NCI-H1092 (cell line): ENCODE data around the gene UGGT1.
"Not testable (repeated sequence)": the region's sequence is repeated elsewhere in the genome, so short reads cannot be mapped to it uniquely, and the experiment has no call there.

ENCODE experiments used
- DNase-seq: peaks from one replicate; lab custom pipeline; 2025; lab: John Stamatoyannopoulos, UW

The UGGT1 gene

DNA sequence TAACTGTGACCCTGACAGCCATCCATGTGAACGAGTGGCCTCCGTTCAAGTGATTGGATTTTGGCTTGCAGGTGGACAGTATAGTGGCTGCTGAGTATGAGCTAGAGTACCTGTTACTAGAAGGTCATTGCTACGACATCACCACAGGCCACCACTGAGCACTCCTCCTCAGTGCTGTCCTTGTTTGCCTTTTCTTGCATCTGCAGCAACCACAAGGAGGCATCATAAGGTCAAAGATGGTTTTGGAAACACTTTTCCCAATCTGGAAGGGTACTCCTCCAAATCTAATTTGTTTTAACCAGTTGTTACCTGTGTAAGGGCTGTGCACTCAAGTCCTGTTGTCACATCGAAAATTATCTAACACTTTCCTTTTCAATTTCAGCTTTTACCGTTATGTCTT is 81.2 kb downstream of the UGGT1 start:
- DNase-seq: no peak

DNA sequence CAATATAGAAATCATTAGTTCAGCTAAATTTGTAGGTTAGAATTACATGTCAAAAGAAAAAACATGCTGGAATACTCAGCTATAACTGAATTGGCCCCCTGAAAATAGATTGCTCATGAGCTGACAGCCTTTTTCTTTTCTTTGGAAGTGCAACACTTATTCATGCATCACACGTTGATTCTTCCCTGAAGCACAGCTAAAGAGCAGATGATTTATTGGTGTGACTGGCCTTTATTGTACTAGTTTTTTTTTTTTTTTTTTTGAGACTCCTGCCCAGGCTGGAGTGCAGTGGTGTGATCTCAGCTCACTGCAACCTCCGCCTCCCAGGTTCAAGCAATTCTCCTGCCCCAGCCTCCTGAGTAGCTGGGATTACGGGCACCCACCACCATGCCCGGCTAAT is 83.1 kb downstream of the UGGT1 start:
- DNase-seq: not testable (repeated sequence)

DNA sequence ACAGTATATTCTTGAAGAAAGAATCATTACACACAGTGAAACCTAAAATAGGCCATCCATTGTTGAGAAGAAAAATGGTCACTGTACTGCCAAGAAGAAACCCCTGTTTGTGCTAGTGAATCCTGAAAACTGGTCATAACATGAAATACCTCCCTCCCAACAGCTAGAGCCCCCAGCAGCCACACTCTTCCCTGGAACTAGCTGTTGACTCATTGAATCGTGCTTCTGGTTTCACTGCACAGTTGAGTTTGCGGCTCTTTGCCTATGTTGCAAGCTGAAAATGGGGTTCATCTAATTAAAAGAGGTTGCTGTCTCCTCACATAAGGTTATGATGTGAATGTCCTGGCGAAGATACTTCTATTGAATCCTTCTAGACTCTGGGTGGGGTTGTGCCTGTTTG is 86.3 kb downstream of the UGGT1 start:
- no peak for DNase-seq

DNA sequence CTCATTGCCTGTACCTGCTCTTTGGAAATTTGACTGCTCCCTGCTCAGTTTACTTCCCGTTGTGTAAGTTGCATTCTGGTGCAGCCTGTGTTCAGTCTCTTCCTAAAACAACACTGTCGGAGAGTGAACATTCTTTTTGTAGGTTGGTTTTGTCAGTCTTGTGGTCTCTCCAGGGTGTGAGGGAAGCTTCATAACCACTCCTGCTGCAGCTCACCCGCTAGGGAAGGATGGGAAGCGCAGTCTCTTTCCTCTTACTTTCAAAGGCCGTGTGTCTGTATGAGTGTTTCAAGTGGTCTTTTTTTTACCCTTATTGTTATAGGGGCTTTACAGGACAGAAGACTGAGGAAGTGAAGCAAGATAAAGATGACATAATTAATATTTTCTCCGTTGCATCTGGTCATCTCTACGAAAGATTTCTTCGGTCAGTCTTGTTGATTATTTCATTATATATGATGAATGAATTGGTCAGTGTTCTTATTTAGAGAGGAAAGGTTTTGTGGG is 87.2 kb downstream of the UGGT1 start:
- no peak for DNase-seq

DNA sequence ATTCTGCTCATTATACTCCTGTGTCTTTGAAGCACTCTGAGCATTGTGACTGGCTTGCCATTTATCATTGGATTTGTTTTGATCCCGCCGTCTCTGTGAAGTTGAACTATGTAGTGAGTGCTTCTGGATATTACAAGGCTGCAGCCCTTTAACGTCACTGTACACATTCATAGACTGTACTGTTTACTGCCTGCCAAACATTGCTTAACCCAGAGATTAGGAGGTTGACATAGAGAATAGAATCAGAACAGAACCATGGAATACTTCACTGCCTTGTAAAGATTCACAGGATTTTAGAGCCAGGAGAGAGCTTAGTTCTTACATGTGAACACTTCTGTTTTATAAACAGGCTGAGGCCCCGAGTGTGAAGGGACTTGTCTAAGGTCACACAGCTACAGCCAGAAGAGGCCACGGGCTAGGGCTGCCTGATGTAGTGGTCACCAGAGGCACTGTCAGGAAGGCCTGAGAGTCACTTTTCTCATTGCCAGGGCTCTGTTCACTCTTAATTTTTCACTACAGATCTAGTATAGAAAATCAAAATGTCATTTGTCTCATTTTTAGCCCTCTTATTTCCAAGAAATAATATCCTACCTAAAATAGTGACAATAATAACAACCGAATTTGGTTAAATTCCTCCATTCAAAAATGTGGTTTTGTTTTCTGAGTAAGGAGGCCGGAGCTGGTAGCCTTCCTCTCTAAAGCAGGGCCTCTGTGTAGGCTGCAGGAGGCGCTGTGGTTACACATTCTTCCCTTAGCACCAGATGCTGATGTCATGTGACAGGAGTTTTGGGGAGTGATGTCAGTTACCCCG is 87.9 kb downstream of the UGGT1 start:
- peak; percentile 3 for DNase-seq

DNA sequence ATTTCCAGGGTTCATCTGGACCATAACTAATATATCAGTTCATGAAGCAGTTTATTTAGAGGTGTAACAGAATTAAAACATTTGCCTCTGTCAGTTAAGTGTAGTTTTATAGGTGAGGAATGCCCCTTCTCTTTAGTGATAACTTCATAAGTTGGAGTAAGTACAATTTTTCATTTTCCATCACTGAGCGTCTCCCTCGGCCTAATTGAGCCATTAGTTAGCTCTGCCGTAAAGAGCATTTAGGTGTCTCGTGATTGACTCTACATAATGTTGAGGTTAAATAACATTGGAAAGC is 88.4 kb downstream of the UGGT1 start:
- no peak for DNase-seq

DNA sequence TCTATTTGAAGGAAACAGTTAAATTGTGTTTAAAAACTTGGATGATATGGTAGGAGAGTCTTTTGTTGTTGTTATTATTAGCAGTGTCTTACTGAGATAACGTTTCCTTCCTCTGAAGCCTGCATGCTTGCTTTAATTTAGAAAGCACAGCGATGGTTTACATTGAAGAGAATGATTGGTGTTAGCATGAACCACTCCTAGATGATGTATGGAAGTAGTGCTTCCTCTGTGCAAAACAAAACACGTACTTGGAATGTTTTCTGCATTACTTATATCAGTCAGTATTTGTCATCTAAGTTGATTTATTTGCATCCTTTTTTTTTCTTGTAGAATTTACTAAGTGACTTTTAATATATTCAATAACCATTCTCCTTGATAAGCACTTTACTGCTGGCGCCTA is 89.0 kb downstream of the UGGT1 start:
- DNase-seq: no peak

DNA sequence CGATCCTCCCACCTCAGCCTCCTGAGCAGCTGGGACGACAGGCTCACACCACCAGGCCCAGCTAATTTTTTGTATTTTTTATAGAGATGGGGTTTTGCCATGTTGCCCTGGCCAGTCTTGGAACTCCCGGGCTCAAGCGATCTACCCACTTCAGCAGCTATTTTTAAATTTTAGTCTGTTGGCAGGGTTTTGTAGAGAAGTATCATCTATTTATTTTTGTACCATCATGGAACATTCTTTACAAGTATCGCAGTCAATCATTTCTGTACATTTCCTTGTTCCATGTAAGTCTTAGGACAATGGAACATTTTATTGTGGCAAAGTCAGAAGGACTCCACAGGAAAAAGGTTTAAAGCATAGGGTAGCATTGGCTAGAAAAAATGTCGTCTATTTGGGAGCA is 94.6 kb downstream of the UGGT1 start:
- no peak for DNase-seq

DNA sequence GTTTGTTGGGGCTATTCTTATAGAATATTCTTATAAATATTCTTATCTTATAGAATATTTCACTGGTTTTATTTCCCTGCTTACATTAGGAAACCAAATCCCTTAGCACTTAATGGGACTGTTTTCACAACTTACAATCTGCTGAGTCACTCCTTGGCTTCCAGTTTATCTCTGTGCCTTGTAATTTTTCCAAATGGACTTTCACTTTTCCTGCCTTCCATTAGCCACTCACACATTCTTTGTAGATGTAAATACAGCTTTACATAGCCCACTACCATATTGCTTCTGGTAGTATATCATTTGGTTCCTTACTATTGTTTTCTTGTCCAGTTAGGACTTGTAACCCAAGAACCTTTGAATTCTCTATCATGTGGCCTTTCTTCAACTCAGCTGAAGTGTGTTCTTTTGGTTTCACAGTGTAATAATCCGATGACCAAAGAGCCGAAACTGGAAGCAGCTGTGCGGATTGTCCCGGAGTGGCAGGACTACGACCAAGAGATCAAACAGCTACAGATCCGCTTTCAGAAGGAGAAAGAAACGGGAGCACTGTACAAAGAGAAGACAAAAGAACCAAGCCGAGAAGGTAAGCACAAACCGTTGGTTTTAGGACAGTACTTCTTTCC is 96.1 kb downstream of the UGGT1 start:
- DNase-seq: no peak

DNA sequence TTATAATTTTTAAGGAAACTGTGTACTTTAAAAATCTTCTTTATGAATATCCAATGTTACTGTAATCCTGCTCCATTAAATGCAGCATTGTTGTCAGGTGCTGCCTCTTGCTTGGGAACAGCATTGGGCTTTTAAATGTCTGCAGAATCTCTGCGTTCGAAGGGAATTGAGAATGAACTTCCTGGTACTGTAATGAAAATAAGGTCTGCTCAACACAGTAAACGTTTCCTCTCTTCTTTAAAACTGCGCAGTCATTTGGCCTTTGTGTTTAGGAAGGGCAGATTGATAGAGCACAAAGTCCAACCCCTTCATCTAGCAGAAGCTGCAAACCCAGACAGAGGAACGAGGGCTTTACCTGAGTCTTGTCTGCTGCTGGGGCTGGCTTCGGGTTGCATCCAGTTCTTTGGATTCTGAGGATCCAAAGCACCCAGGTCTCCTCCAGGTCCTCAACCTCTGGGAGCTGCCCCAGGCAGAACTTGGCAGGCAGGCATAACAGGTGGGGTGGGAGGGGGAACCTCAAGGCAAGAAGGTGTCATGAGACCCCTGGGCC is 104.5 kb downstream of the UGGT1 start:
- DNase-seq: no peak

DNA sequence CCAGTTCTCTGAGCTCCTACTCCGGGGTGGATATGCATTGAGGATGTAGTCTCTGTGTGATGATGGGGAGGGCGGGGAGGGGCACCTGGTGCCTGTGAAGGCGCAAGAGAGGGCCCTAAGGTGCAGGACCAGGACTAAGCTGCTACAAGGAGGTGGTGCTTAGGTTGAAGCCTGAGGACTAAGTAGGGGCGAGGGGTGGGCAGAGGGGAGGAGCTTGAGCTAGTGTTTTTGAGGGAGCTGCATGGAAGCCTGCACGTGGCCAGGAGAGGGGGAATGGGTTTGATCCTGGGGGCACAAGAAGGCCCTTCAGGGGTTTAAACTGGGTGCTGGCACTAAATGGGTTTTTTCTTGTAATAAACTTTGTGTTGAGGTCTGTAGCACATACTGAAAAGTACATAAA is 105.0 kb downstream of the UGGT1 start:
- no peak for DNase-seq

DNA sequence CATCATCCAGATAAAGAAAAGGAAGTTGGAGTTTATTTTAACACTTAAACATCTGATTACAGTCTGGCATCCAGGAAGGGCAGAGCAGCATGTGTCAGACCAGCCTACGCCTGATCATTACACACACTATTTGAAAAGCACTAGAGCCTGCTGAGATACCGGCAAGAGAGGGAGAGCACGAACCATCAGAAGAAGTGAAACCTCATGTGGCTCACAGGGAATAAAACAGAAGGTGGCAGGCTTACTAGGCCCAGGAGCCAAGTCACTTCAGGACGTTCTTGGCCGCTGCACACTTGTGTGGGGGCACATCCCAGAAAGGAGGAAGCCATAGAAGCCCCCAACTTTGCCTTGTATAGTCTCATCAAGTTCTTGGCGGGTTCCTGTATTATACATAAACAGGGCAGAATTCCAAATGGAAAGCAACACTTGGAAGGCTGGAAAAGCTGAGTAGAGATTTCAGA is 105.5 kb downstream of the UGGT1 start:
- DNase-seq: no peak

DNA sequence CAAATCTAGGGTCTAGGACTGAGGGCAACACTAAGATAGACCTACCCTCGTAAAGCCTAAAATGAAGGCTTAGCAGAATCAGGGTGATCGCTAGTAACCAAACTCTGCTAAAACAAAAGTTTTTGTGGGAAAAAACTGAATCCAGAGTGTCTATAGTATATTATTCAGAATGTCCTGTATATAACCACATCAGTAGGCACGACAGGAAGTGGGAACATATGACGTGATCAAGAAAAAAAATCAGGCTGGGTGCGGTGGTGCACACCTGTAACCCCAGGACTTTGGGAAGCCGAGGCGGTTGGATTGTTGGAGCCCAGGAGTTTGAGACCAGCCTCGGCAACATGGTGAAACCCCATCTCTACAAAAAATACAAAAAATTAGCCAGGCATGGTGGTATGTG is 106.1 kb downstream of the UGGT1 start:
- DNase-seq: no peak

DNA sequence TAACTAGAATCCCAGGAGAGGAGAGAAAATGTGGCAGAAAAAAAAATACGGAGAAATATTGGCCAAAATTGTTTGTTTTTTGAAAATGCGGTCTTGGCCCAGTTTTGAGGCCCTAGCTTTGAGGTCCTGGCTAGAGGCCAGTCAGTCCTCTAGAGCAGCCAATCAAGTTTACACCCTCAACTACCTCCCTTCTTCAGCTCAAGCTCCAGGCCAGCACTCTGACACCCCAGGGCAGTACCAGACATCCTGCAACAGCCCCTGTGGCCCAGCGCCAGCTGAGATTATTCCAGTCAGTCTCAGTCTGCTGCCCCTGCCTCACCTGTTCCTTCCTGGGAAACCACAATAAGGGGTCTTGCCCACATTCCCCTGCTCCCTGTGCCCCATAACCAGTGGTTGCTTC is 107.7 kb downstream of the UGGT1 start:
- DNase-seq: no peak

DNA sequence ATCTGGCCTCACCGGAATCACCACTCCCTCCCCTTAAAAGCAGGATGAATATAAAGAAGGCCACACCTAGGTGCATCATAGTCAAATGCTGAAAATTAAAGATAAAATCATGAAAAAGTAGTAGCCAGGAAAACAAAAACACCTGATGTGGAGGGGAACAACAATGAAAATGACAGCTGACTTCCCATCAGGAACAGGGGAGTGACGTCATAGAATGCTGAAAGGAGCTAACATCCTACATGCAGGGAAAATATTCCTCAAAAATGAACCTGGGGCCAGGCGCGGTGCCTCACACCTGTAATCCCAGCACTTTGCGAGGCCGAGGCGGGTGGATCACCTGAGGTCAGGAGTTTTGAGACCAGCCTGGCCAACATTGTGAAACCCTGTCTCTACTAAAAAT is 108.1 kb downstream of the UGGT1 start:
- no peak for DNase-seq

DNA sequence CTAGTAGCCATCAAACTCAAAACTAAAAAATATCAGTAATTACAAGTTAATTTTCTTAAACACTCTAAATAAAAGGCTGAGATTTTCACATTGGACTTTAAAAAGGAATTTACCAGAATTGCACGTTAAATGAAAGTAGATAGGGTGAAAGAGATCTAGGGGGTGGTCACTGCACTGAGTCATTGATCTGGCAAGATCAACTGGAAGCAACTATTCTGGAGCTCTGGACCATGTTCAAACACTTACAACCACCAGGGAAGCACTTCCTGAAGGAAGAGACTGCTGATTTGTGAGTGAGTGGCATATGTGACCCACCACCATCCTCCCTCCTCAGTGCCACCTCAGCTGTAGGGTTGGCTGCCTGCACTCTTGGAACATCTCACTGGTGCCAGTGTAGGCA is 111.8 kb downstream of the UGGT1 start:
- DNase-seq: no peak

DNA sequence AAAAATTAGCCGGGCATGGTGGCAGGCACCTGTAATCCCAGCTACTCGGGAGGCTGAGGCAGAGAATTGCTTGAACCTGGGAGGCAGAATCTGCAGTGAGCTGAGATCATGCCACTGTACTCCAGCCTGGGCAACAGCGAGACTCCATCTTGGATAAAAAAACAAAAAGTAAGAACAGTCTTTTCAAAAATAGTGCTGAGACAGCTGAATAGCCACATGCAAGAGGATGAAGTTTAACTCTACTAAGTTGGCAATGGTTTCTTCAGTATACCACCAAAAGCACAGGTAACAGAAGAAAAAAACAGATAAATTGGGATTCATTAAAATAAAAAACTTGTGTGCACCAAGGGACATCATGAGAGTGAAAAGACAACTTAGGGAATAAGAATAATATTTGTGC is 115.2 kb downstream of the UGGT1 start:
- no peak for DNase-seq

DNA sequence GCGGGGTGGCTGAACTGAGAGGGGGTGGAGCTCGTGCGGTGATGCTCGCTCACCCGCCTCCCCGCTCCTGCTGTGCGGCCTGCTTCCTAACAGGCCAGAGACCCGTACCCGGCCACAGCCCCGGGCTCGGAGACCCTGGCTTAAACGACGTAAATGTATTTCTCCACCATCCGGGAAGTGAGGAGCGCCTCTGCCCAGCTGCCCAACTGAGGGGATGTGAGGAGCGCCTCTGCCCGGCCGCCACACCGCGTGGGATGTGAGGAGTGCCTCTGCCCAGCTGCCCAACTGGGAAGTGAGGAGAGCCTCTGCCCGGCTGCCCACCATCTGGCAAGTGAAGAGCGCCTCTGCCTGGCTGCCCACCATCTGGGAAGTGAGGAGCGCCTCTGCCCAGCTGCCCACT is 117.0 kb downstream of the UGGT1 start:
- DNase-seq: no peak

DNA sequence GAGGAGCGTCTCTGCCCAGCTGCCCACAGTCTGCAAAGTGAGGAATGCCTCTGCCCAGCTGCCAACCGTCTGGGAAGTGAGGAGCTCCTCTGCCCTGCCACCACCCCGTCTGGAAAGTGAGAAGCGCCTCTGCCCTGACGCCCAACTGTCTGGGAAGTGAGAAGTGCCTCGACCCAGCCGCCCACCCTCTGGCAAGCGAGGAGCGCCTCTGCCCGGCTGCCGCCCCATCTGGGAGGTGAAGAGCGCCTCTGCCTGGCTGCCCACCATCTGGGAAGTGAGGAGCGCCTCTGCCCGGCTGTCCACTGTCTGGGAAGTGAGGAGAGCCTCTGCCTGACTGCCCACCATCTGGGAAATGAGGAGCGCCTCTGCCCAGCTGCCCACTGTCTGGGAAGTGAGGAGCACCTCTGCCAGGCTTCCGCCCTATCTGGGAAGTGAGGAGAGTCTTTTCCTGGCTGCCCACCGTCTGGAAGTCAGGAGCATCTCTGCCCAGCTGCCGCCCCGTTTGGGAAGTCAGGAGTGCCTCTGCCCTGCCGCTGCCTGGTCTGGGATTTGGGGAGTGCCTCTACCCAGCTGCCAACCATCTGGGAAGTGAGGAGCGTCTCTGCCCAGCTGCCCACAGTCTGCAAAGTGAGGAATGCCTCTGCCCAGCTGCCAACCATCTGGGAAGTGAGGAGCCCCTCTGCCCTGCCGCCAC is 117.8 kb downstream of the UGGT1 start:
- not testable (repeated sequence) for DNase-seq

DNA sequence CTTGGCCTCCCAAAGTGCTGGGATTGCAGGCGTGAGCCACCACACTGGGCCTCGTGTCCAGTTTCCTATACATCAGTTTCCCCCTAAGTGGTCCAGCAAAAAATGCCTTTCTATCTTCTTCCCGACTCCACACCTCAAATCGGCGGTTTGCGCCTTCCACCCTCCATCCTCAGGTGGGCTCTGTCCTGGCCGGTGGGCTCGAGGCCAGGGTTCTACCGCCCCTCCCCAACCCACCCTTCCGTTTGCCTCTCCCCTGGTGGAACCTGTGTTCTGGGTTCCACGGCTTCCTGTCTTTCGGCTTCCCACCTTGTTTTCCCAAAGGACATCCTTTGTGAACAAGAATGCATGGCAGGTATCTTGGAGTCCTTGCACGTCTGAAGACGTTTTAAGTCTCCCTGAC is 123.3 kb downstream of the UGGT1 start:
- DNase-seq: no peak

DNA sequence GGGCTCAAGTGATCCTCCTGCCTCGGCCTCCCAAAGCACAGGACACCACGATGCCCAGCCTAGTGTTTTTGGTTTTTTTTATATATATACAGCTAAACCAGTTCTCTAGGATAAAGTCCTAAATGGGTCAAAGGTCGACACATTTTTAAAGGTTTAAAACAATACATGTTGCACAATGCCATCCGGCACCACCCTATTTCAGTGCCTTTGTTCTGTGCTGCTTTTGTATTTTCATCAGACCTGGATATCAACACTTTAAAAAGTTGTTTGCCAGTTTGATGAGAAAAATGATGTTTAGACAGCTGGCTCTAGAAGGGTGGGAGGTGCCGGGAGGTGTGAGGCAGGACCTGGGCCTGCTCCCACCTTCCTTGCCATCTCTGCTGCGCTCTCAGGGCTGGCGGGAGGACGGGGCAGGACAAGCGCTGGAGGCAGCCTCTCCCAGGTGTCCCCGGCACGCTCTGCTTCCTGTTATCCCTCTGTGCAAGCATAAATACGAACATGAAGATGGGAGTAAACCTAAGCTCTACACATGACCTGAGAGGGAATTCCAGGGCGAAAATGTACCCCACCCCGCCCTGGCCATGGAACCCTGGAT is 124.0 kb downstream of the UGGT1 start:
- DNase-seq: no peak

DNA sequence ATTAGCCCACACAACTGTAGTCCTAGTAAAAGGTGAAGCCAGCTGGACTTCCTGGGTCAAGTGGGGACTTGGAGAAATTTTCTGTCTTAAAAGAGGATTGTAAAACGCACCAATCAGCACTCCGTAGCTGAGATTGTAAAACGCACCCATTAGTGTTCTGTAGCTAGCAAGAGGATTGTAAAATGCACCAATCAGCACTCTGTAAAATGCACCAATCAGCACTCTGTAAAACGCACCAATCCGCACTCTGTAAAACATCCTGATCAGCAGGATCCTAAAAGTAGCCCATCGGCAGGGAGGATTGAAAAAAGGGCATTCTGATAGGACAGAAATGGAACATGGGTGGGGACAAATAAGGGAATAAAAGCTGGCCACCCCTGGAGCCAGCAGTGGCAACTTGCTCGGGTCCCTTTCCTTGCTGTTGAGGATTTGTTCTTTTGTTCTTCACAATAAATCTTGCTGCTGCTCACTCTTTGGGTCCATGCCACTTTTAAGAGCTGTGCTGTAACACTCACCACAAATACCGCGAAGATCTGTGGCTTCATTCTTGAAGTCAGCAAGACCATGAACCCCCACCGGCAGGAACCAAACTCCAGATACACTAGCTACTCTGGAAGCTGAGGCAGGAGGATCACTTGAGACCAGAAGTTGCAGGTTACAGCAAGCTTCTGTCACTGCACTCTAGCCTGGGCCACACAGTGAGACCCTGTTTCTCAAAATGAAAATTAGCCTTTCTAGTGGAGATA is 125.1 kb downstream of the UGGT1 start:
- no peak for DNase-seq
